GM11168 (cell line): ENCODE results near the gene NBEA.
"Not testable (repeated sequence)": the region's sequence is repeated elsewhere in the genome, so short reads cannot be mapped to it uniquely, and the experiment has no call there.

Source experiments
- in situ Hi-C: fragments of 300-500 bp; cut with MboI; formaldehyde crosslinking; loops from one replicate; pipeline ENCODE4 v1.12.0; 2022; ENCODE audit warnings: low sequenced_read_pairs; ENCODE audit not compliant: unreplicated experiment

NBEA gene

DNA sequence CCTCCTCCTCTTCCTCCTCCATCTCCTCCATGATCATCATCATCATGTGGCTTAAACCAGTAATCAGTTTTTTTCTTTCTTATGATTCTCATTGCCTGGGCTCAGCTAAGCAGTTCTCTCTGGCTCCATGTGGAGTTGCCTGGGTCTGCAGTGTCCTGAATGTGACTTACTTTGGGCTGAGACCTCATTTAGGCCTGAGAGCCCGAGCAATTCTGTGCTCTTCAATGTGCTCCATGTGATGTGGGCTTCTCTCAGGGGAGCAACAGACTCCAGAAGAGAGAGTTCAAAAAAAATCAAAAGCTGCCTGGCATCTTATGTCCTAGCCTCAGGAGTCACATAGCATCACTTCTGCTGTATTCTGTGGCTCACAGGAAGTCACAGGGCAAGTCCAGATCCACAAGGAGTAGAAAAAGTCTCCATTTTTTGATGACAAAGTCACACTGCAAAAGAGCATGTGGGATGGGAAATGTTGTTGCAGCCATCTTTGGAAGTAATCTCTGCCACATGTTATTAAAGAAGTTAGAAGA, 405.7 kb downstream of the NBEA start:
- in situ Hi-C loops: no loop called here

DNA sequence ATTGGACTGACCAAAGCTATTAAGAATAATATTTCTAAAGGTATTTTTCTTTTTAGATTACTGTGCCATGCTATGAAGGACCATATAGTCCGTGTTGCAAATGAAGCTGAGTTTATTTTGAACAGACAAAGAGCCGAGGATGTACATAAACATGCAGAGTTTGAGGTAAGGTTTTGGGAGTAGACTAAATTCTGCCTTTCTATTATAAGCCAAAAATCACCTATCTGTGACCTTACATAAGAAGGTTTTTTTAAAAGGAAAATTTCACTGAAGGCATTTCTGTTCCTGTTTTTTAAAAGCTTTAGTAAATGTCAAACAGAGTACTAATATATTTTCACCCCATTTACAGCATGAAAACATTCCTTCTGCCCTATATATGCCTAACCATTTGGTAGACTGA, 407.0 kb downstream of the NBEA start:
- in situ Hi-C loops: no loop called here

DNA sequence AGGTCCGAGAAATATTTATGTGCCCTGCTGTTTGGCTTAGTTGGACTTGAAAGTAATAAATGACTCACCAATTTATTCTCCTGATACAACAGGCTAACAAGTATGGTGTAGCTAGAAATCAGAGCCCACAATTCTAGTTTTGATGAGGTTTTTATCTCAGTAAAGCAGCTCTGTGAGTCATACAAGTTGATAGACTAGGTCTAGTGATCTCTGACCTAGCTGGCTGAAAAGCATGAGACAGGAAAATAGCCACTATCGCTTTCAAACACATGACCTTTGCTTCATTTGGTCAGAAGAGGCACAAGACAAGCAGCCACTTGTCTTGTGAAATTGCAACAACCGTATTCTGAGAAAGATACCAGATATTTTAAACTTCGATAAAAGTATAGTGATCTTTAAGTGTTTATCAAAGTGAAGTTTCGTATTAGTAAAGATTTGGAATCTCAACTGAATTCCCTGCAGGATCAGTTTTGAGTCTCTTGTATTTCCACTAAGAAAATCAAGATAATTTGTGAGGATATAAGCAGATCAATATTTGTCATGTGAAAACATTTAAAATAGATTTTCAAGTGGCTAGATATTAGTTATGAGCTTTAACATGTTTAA, 407.7 kb downstream of the NBEA start:
- in situ Hi-C loops: no loop called here

DNA sequence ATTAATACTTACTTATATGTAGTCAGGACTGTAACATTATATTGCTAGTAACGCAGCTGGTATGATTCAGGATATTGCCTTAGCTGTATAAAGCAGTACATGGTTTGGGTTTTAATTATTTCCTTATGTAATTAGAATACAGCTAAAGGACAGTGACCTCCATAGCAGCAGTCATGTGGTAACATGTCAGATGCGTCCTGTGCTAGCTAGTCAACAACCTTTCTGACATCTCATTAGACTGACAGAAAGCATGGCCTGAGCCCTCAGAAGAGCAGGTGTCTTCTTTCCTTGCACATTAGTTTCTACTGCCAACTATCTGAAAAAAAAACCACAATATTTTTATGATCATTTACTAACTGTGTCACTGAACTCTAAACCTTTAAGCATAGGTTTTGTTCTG, 412.2 kb downstream of the NBEA start:
- in situ Hi-C loops: no loop called here

DNA sequence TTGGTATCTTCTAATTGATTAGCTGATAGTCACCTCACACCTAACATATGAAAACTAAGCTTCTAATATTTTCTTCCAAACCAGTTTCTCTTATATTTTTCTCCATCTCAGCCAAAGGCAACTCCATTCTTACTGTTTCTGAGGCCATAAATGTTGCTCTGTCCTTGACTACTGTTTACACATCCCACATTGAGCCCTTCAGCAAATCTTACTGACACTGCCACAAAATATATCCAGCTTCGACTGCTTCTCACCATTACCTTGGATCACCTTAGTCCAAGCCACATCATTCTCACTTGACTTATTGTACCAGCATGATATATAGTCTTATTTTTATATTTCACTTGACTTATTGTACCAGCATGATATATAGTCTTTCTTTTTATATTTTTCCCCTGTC, 412.8 kb downstream of the NBEA start:
- in situ Hi-C loops: no loop called here

DNA sequence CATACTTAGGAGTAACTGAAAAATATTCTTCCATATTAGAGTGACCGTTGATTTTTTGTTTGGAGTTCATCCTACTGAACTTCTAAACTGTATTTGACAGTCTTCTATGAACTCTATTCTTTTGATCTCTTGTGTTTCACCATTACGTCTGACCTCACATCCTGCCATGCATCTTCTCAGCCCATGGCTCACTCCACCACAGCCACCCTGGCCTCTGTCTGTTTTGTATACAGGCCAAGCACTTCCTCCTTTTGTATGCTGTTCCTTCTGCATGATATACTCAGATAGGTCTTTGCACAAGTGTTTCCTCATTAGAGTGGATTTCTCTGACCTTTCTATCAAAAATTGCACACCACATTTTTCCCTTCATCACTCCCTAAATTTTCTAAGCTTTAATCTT, 414.5 kb downstream of the NBEA start:
- in situ Hi-C loops: no loop called here

DNA sequence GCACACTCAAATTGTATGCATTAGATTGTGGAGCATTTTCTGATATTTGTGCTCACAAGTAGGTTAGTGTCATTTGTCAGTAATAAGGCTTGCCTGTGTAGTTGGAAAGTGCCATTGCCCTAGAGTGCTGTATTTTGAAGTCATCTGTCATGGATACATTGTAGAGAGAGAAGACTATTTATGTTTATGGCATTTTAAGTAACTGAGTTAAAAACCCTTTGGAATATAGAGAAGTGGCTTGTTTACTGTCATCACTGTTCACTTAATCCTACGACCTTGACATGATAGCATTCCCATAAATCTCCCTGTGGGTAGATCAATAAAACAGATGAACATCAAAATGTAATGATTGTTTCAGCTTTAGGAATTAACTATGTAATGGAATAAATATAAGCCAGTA, 423.8 kb downstream of the NBEA start:
- in situ Hi-C loops: no loop called here

DNA sequence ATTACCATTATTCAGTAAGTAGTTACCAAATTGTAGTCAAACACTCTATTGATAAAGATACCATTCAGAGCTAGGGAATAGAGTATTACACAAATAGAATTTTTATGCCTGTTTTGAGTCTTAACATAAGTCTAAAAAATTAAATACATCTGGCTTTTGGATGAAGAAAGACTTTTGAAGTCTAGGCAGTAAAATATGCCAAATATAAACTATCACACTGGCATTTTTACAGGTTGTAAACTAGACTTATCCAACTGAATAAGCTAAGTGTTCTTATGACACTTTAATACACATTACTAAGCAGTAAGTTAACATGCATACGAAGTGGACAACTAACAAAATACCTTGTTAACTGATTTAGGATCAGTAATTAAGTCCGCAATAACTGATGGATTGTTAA, 425.5 kb downstream of the NBEA start:
- in situ Hi-C loops: no loop called here

DNA sequence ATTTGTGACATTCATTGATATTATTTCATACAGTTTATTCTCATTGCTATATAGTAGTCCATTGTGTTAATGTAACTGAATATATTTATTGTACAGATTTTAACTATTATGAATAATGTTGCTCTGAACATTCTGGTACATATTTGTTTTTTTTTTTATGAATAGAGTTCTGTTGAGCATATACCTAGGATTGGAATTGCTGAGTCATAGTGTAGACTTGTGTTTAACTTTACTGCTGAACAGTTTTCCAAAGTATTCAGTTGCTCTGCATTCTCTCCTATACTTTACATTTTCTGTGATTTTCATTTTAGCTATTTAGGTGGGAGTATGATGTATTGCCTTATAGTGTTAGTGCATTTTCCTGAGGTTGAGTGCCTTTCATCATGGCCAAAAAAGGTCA, 436.9 kb downstream of the NBEA start:
- in situ Hi-C loops: no loop called here

DNA sequence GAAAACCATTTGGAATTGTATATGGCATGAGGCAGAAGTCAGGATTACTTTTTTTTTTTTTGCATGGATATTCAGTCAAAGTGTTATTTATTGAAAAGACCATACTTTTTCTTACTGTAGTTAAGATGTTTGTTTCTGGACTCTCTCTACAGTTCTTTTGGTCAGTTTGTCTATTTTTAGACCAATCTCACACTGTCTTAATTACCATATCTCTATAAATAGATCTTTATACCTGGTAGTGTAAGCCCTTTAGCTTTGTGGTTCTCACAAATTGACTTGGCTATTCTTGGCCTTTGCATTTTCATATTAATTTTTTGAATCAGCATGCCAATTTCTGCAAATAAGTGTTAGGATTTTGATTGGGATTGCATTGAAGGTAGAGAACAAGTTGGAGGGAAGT, 437.6 kb downstream of the NBEA start:
- in situ Hi-C loops: no loop called here

DNA sequence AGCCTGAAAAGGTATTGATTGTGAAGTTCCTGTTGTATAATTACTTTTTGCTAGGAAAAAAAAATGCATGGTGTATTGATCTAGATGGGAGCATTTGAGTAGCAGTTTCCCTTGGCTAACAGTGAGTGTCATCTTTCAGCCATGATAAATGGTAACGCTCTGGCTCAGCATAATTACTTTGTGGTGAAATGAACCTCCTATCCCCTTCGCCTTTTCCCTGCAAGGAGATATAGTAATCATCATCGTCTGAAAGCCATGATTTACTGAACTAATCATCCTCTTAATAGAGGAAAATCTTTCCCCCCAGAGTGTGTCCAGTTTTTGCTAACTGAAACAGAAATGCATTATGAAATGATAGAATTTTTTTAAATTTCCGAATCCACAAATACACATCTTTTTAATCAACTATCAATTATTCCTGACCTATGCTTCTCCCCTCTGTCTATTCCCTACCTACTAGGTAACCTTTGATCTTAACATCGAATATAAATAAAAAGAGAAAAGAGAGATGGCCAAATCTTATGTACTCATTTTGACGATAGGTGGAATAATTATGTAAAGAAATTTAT, 445.7 kb downstream of the NBEA start:
- in situ Hi-C loops: no loop called here

DNA sequence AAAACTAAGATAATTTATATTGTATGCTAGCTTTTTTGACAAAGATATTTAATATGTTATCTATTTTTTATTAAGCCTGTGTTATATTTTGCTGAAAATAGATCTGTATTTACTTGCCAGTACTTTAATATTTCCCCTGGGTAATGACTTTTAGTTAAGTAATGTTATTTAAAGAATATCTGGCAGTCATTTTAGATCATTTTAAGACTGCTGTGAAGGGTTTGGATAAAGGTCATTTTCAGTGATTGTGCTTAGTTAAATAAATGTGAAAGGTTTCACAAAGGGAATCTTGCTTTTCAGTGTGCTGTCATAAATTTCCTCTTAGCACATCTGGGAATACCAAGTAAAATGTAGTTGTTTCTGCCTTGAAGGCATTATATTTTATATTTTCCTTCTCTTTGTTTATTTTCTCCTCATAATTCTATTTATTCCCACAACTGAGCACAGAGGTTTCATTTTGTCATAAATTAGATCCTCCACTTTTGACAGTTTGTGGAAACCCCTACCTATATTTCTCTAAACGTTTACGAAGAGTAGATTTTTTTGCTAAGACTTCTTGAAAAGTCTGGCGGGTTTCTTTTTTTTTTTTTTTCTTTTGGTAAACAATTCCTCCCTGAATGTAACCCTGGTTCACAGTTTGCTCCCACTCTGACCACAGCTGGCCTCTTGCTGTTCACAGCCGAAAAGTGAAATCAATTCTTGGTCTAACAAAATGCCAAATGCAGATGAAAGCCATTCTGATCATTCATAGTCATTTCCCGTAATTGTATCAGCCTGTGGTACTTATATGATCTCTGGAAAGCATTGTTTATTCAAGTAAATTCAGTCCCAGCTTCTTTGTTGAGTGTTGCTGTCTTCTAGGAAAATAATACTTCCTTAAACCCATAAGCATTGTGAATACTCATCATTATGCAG, 446.6 kb downstream of the NBEA start:
- in situ Hi-C loops: no loop called here

DNA sequence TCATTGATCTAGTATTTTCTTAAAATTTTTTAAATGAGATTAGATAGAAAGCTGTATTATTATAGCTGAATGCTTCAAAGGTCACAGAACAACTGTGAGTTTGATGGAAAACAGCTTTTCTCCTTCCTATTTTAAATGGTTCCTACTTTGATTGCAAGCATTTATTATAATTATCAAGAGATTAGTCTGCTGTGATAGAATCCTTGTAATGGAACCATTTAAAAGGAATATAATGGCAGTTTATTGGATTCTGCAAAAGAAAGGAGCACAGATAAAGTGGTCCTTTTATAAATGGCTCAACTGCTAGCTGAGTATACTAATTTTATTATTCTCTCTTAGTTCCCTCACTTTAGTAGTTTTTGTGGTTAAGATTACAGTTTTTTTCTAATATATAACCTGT, 447.5 kb downstream of the NBEA start:
- in situ Hi-C loops: no loop called here

DNA sequence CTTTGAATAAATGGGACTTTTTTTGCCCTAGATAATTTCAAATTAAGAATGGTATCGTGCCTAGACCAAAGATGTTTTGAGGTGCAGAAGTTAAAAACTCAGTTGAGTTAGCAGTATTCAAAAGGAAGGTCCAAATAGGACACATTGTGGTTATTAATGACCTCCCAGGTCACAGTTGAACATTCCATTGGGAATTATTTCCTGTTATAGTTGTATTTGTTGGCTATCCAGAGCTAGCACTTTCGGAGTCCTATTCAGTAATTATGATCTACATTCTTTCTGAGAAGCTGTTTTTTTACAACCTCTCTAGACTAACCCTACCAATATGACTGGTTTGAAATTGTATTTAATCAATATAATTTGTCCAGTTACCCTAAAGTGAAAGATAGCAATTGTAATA, 450.7 kb downstream of the NBEA start:
- in situ Hi-C loops: no loop called here

DNA sequence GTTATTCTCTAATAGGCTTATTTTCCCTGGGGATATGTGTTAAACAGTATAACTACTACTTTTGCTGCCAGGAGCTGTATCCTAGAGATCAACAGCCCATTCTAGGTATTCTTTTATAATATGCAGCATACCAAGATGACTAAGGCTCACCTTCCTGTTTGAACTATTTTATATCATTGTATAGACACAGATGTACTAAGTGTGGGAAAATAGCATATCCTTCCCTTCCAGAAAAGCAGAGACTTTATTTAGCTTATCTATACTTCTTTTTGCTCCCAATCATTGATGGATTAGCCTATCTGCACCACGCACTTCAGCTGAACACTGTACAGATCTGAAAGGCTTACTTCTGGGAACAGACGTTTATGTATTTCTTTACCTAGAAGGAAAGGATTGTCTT, 451.8 kb downstream of the NBEA start:
- in situ Hi-C loops: no loop called here

DNA sequence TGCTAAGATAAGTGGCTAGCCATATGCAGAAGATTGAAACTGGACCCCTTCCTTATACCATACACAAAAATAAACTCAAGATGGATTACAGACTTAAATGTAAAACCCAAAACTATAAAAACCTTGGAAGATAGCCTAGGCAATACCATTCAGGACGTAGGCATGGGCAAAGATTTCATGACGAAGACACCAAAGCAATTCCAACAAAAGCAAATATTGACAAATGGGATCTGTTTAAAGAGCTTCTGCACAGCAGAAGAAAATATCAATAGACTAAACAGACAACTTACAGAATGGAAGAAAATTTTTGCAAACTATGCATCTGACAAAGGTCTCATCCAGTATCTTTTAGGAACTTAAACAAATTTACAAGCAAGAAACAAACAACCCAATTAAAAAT, 466.2 kb downstream of the NBEA start:
- in situ Hi-C loops: not testable (repeated sequence)

DNA sequence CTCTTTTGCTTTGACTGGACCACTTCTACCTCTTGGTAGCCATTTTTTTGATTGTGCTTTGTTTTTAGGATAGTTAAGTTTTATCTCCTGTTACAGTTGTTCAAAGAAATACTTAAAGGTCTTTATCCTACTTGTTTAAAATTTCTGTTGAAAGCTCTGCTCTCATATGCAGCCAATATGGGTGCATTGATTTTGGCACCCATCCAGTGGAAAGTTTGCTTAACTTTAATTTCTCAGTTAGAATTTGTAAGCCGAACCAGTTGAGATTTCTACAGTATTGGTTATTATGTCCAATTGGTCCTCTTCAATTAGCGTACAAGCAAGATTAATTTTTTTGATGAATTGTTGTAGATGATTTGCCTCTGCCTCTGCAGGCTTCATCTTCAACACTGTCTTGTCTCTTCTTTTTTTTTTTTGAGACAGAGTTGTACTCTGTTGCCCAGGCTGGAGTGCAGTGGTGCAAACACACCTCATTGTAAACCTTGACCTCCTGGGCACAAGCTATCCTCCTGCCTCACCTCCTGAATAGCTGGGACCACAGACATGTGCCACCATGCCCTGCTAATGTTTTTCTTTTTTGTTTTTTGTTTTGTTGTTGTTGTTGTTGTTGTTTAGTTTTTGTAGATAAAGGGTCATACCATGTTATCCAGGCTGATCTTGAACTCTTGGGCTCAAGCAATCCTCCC, 469.1 kb downstream of the NBEA start:
- in situ Hi-C loops: no loop called here

DNA sequence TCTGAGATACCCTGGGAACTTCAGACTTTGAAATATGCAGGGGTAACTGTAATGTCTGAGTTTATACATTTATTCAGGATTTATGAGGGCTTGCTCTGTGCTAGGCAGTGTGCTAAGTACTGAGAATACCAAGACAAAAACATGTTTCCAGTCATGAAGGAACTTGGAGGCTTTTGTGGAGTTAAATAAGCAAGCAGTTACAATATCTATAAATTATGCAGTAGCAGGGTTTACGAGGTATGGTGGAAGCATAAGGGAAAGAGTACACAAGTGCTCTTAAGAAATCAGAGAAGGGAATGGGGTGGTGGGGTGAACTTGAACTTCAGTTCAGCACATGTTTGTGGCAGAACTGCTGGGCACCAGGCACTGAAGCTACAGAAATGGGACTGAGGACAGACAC, 506.4 kb downstream of the NBEA start:
- in situ Hi-C loops: no loop called here

DNA sequence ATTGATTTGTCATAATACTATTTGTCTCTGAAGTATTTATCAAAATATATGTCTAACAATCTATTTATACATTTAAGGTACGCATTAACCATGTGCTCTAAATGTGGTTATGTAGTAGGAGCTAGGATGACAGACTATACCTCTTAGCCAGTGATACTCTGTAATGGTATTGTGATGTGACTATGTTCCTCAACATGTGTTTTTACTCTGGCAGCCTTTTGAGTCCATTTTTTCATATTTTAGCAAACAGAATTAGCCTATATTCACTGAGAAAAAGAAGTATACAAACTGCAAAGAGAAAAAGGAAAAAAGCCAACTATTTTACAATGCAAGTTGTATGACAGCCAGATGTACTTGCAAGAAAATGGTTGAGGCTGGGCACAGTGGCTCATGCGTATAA, 507.8 kb downstream of the NBEA start:
- in situ Hi-C loops: no loop called here

DNA sequence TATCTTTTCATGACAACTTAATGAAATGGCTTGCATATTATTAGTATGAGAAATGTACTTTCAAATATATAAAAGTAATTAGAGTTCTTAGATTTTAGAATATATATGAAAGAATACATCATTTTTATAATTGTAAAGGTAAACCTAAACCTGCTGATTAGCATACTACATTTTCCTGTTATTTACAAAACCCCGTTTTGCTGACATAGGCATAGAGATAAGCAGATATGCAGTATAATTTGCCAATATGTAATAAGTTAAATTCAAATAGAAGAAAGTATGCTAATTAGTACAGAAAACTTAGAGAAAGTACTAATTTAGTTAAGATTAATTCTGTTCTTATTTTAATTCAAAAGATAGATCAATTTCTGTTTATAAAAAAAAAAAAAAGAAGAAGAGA, 513.0 kb downstream of the NBEA start:
- in situ Hi-C loops: no loop called here

DNA sequence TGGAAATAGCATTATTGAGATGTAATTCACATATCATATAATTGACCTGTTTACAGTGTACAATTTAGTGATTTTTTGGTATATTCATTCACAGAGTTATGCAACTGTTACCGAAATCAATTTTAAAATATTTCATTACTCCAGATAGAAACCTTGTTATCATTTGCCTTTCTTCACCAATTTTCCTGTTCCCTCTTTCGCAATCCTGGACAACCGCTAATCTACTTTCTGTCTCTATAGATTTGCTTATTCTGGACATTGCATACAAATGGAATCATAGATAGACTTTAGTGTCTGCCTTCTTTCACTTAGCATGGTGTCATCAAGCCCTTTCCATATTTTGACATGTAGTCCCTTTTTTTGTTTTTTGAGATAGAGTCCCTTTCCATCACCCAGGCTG, 515.2 kb downstream of the NBEA start:
- in situ Hi-C loops: no loop called here
